ENCODE data around the gene CYP1A2. TPM values are rescaled to one million over a fixed set of nuclear protein-coding genes. Genes with fewer than 3 reads are reported as not detected.

The CYP1A2 gene
- total and polyA plus RNA-seq, 2 of the 13 experiments (the other 11 are each of a cell fraction or from before 2014, with no cell fraction given), result 0.07 TPM; not detected in 1

GRCh38 chr15:74723754-74724334 is 24.8 kb upstream of the CYP1A2 start (continued):
- TF ChIP-seq ZNF770 (CRISPR knock-in tag; IDR thresholded peaks at IDR 0.05) (no peak), IRF1 (CRISPR knock-in tag; IDR thresholded peaks at IDR 0.05; ENCODE audit: low read depth) (no peak), CC2D1A (CRISPR knock-in tag; IDR thresholded peaks at IDR 0.05) (no peak), TAF1 (CRISPR knock-in tag; IDR thresholded peaks at IDR 0.05) (no peak), NFE2L1 (CRISPR knock-in tag; IDR thresholded peaks at IDR 0.05; ENCODE audit: borderline replicate concordance) (no peak), PBX2 (CRISPR knock-in tag; IDR thresholded peaks at IDR 0.05) (no peak), ZNF775 (CRISPR knock-in tag; IDR thresholded peaks at IDR 0.05; ENCODE audit: borderline replicate concordance) (no peak), MEF2D (CRISPR knock-in tag; IDR thresholded peaks at IDR 0.05) (no peak), ONECUT2 (CRISPR knock-in tag; IDR thresholded peaks at IDR 0.05) (0 out of 2 replicates have a peak, but pooled peaks have one; percentile 45), TBX3 (IDR thresholded peaks at IDR 0.05; ENCODE audit: borderline replicate concordance) (no peak), NR2C2 (CRISPR knock-in tag; IDR thresholded peaks at IDR 0.05; ENCODE audit: borderline replicate concordance) (peak; percentile 37; the same call in 1 of the 2 replicates), JUND (CRISPR knock-in tag; IDR thresholded peaks at IDR 0.05) (no peak), SSRP1 (CRISPR knock-in tag; IDR thresholded peaks at IDR 0.05) (no peak), MXD1 (CRISPR knock-in tag; IDR thresholded peaks at IDR 0.05) (no peak), ETV5 (CRISPR knock-in tag; IDR thresholded peaks at IDR 0.05; ENCODE audit: borderline replicate concordance) (no peak; the same call in 1 of the 2 replicates), ZIK1 (CRISPR knock-in tag; IDR thresholded peaks at IDR 0.05; ENCODE audit: borderline replicate concordance, low read depth) (no peak), LCORL (IDR thresholded peaks at IDR 0.05) (no peak), LCORL (CRISPR knock-in tag; IDR thresholded peaks at IDR 0.05) (no peak), NFKB2 (CRISPR knock-in tag; IDR thresholded peaks at IDR 0.05; ENCODE audit: borderline replicate concordance) (no peak), ELF4 (CRISPR knock-in tag; IDR thresholded peaks at IDR 0.05; ENCODE audit: borderline replicate concordance) (no peak), ZNF746 (CRISPR knock-in tag; IDR thresholded peaks at IDR 0.05) (no peak), ZKSCAN8 (CRISPR knock-in tag; IDR thresholded peaks at IDR 0.05; ENCODE audit: borderline replicate concordance) (no peak), PHF8 (CRISPR knock-in tag; IDR thresholded peaks at IDR 0.05) (no peak), ZNF256 (CRISPR knock-in tag; conservative IDR thresholded peaks at IDR 0.05) (no peak), REXO4 (CRISPR knock-in tag; IDR thresholded peaks at IDR 0.05; ENCODE audit: borderline replicate concordance) (no peak), U2AF1 (optimal IDR thresholded peaks at IDR 0.05; ENCODE audit: low read depth, low read length) (no peak), FOXO1 (CRISPR knock-in tag; IDR thresholded peaks at IDR 0.05) (no peak), CENPBD1 (CRISPR knock-in tag; IDR thresholded peaks at IDR 0.05; ENCODE audit: borderline replicate concordance, low read depth) (no peak)
